Glomerular endothelial cell (primary cell): Measurements from ENCODE around the gene ACOX1. TPM values are rescaled to one million over a fixed set of nuclear protein-coding genes. Genes with fewer than 3 reads are reported as not detected.

Experiments used
- DNase-seq: peaks from one replicate; pipeline ENCODE4 v3.0.0-alpha.2; 2011; ENCODE audit warnings: low read depth, low spot score; ENCODE audit errors: extremely low read depth
- total RNA-seq: library from RNA; depleted of rRNA; stranded (reverse); fragments of >200 nt; gene quantifications from 2 replicates; pipeline ENCODE4 v1.2.3, GENCODE V29; 2015

Gene ACOX1
- total RNA-seq, 1 donor from 2014 or later: 47.4 TPM

DNA sequence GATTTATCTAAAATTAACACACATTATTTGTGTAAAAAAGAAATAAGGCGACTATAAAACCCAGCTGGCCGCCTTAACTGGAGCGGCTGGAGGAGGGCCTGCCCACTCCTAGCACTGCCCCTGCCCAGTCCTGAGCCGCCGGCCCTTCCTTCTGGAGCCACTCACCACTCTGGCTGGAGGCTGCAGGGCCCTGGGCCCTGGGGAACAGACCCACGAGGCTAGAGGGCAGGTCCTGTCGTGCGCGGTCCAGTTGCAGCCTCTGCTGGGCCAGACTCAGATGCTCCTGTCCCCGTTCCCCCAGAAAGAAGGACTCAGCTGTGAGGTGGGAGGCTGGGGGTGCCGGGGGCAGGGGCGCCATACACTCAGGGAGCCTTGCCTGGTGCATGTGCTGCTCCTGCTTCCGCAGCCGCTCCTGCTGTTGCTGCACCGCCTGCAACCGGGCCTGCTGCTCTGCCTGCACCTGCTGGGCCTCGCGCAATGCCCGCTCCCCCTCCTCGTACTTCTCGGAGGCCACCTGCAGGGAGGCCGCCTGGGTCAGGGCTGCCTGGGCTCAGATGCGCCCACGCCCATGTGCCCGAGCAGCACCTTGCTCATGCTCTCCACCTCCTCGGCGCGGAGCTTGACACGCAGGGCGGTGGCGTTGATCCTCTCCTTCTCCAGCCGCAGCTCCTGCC lies 65.3 kb downstream of the ACOX1 start:
- no peak for DNase-seq

DNA sequence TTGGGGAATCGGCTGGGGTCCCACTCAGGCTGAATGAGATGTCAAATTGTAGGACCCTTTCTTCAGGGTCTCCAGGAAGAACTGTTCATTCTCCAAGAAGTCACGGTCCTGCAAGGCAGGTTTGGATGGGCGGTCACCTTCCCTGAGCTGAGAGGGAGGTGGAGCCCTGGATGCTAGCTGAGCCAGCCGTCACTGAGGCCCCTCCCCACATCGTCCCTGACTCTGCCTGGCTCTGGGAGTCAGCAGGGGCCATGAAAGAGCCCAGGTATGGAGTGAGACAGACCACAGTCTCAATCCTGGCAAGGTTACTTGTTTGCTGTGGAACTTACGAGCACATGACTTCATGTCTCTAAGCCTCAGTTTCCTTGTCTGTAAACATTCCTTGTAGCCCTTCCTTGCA lies 68.3 kb downstream of the ACOX1 start:
- no peak for DNase-seq

DNA sequence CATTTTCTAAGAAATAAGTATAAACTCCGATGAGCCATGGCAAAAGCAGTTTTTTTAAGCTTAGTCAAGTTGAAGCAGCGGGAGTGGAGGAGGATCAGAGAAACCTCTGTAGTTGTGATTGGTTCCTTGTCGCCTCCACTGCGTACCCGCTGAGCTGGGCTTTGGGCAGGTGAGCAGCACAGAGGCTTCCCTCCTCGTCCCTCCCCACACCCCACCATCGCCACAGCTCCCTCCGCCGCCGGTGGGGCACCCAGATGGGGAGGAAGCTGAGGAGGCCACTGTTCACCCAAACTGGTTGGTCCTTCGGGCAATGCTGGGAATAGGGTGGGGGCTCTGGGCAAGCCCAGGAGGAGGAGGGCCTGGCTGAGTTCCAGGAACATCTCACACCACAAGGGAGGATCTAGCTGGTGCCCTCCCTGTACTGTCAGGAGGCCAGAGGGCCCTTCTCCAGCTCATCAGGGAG lies 69.1 kb downstream of the ACOX1 start:
- DNase-seq: no peak

DNA sequence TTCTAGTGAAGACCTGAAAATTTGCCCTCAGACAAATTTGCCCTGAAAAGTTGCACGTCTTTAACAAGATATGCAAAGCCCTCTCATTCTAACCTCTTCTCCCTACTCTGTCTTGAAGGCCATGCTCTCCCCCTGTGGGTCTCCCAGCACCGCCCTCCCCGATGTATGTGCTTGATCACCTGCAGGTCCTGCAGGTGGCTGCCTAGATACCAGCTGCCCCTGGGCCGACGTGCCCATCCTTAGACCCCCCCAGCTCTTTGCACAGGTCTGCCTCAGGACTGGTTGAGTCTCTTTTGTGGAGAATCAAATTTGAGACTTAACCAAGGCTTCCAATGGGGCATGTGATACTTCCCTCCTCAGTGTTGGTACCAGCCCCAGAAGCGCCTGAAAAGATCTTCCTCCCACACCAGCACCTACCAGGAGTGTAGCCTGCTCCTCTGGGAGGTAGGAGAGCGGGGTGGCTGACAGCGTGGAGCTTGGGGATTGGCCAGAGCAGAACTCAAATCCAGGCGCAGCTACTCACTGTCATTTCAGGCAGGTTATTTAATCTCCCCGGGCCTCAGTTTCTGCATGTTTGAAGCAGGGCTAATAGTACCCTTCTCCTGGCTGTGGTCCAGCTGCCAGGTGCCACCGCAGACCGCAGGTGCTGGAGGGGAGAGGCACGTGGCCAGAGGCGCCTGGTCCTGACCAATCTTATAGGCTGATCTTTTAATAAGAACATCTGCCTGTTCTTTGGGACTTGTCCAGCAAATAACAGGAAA lies 69.7 kb downstream of the ACOX1 start:
- no peak for DNase-seq

DNA sequence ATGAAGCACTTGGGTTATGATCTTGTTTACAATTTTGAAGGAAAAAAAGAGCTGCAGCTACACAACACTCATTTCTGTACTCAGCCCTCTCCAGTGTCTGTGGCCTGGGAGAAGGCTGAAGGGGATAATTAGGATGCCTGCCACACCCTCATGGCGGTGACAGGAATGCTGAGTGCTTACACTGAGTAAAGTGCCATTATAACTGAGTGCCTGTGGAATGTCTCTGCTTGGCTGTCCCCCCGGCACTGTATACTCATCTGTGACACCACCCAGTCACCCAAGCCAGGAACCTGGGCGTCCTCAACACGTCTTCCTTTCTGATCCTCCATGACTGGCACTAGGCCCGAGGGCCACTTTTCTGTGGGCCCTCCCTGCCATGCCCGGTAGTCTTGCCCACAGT lies 70.8 kb downstream of the ACOX1 start:
- DNase-seq: no peak

DNA sequence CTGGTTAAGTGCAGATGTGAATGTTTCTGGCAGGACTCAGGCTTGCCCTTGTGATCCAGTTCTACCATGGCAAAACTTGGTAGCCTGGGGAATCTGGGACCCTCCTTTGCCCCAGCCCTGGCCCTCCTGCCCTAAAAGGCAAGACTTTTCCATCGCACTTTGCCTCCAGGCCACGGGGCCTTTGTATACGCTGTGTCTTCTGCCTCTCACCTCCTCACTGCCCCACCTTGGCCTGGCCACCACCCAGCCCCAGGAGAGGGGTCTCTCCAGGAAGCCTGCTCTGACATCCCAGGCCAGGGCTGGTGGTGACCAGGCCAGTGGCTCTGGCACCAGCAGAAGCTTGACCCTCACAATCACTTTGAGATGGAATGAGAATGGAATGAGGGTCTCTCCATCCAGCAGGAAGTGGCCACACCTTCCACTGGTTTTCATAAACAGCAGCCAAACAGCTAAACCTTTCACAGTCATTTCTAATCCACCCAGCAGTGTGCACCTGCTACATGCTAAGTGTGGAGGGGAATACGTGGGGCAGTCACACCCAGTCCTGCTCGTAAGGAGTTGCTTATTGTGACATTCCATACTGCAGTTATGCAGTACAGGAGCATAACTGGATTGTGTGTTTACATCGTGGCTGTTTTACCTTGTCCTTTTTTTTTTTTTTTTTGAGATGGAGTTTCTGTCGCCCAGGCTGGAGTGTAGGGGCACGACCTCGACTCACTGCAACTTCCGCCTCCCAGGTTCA lies 72.7 kb downstream of the ACOX1 start:
- no peak for DNase-seq

DNA sequence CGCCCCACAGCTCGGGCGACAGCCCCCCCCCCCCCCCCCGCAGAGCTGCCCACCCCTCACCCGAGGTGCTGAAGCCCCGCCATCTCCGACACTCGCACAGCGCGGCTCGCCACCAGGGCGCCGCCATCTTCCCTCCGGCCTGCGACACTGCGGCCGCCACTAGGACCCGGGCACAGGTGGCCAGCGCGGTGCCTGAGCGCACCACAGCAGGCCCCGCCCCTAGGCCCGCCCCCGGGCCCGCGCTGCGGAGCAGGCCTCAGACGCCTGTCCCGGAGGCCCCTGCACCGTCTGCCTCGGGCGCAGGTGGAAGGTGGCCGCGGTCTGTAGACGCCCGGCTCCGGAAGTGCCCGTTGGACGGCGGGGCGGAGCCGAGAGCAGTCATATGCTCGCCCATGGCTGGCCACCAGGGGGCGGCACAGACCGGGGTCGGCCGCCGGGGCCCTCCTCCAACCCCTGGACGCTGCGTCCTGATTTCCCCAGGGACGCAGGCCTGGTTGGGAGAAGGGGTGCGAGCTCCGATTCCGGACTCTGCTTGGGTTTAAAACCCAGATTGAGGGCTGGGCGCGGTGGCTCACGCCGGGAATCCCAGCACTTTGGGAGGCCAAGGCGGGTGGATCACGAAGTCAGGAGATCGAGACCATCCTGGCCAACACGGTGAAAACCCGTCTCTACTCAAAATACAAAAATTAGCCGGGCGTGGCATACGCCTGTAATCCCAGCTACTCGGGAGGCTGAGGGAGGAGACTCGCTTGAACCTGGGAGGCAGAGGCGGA lies 74.0 kb downstream of the ACOX1 start, which contains the start of gene MRPL38:
Gene MRPL38 (minus strand): TSS at position 136 of the 773 bp plus-strand sequence. CDS start 9 bp downstream, at position 127.
- peak; percentile 48 for DNase-seq

DNA sequence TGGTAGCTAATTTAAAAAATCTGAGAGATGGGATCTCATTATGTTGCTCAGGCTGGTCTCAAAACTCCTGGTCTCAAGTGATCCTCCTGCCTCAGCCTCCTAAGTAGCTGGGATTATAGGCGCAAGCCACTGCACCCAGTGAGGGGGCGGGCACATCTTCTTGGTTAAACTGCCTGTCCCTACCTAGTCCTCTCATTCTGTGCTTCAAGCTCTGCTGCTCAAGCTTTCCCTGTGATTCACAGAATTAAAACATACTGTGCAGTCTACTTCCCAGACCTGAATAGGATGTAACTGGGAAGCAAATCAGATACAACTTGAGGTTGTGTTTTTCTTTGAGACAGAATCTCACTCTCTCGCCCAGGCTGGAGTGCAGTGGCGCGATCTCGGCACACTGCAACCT lies 76.6 kb downstream of the ACOX1 start:
- DNase-seq: no peak

DNA sequence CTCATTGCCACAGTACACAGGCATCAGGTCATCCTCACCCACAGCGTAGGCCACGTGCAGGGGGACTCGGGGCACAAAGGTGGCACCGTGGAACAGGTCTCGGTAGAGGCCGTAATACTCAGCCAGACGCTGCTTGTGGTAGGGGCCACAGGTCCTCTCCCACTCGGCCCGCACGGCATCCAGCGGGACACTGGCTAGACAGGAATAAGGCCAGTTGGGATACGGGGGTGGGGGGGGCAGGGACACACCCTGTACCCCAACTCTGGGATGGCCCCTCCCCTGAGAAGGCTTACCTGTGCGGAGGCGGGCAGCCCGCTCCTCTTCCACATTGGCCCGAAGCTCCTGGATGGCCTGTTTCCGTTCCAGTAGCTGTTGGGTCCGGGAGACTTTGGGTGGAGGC lies 77.2 kb downstream of the ACOX1 start:
- no peak for DNase-seq

DNA sequence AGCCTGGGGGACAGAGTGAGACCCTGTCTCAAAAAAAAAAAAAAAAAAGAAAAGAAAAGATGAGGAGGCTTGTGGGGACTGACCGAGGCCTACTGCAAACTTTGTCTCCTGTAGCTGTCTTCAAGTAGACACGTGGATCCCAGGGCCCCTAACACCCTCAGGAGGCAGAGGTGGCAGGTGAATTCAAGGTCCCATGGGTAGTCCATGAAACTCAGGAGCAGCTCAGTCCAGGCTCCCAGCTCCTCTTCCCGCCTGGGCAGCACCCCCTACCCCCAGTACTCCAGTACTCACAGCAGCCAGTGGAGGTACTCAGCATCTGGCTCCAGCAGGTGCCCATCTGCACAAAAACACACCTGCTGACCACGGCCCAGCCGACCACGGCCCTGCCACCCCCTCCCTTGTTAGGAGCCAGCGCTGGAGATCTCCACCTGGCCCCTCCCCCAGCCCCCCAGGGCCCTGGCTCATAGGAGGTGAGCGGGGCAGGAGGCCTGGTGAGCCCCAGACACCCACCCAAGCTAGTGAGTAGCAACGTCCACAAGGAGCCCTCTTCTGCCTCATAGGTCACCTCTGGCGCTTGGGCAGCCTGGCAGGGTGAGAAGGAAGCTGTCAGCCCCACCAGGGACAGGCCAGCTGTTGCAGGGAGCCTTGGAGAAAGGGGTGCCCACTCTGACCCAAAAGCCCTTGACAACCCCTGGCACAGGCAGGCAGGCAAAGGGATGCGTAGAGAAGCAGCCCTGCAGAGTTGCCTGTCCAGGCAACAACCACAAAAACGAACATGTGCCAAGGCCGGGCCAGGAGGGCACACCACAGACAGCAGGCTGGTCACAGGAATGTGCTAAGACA lies 78.1 kb downstream of the ACOX1 start:
- no peak for DNase-seq

DNA sequence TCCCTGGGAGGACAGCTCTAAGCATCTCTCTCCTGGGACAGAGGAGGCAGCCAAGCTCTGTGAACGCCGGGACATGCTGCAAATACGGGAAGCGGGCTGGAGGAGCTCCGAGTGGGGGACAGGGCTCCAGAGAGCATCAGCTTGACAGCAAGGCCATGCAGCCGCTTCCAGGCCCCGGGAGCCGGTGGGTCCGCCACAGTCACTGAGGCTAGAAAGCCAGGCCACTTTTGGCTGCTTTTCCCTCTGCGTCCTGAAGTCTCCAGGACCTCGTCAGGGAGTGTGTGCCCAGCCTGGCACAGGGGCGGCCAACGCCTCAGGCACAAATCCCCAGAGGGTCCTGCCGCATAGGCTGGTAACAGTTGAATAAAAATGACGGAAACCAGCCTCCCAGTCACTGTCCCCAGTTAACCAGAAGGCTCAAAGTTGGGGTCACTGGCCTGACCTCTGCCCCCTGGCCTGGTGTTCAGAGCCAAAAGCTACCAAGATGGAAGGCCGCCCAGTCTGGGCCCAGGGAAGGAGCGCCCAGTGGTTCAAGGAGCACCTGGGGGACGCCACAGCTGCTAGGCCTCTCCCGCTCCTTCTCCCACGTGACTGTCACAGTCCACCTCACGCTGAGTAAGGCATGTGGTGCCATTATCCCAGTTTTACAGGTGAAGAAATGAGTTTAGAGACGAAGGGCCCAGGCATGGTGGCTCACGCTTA lies 79.0 kb downstream of the ACOX1 start:
- DNase-seq: no peak

DNA sequence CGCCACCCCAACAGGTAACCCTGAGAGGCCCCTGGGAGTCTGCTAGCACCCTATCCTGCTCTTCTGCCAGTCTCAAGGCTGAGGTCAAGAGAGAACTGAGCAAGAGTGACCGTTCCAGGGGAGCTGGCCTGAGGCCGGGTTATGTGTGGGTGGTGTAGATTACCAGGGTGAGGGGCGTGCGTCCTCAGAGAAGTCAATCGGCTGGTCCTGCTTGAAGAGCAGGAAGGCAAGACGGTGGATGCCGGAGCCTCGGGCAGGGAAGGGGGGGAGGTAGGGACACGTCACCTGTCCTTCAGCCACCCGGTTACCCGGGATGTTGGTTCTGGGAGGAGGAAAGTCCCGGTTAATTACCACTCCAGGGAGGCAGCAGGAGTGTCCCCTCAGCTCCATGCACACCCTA lies 79.6 kb downstream of the ACOX1 start:
- DNase-seq: no peak

DNA sequence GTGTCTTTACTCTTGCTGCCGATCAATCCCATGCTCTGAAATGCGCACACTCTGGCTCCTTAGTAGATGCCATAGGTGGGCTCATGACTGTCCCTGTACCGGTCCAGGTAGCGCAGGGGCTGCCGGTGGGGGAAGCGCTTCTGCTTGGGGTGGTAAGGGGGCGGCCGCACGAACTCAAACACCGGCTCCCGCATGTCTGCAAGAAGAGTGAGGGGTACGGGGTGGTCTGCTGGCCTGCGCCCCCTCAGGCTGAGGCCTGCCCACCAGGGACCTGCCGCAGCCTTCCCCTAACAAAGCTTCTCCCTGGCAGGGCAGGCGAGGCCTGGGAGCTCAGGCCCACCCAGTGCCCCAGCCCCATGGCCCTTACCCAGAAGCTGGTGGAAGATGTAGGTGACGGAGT lies 80.2 kb downstream of the ACOX1 start:
- no peak for DNase-seq

DNA sequence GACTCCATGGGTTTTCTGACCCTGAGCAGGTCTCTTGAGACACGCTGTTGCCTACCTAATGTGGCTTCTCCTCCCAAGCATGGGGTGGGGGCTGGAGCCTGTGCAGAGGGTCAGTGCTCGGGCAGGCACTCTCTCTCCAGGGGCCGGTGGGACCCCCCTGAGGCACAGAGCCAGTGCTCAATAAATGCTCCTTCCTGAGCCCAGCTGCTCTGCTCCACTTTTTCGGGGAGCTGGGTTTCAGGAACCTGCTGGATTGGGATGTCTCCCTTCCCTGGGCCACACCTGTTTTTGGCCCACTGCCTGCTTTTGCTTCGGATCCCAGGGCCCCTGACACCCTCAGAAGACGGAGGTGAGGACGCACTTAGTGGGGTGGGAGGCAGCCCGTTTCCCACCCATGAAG lies 80.9 kb downstream of the ACOX1 start:
- no peak for DNase-seq

DNA sequence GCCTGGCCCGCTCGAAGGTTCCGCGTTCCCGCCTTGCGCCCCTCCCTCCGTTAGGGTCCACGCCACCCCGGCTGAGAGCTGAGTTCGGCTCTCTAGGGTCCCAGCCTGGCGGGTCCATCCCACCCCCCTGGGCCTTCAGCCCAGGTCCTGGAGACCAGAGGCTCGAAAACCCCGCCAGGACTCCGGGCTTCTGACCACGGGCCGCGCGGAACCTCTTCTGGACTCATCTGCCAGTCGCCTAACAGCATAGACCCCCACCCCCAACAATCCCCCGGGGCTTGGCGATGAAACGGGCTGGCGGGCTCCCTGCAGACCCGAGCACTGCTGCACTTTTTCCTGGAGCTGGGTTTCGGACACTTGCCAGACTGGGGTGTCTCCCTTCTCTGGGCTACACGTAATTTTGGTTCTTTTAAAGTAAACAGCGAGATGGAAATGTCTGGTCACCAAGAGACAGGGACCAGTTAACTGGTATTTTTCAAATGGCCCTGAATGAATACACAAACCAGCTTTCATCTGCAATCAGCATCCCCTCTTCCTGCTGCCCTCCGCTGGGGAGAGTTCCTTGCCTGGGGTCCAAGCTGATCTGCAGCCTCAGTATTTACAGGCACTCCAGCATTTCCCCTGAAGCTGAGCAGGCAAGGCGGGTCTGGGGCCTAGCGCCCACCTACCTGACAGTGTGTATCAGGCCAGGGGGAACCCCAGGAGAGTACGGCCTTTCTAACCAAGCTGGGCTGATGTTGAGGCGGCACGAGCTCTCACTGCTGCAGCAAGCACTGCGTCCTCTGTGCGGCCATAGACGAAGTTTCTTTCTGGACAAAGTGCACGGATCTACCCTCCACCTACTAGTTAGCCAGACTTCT lies 81.6 kb downstream of the ACOX1 start:
- no peak for DNase-seq

DNA sequence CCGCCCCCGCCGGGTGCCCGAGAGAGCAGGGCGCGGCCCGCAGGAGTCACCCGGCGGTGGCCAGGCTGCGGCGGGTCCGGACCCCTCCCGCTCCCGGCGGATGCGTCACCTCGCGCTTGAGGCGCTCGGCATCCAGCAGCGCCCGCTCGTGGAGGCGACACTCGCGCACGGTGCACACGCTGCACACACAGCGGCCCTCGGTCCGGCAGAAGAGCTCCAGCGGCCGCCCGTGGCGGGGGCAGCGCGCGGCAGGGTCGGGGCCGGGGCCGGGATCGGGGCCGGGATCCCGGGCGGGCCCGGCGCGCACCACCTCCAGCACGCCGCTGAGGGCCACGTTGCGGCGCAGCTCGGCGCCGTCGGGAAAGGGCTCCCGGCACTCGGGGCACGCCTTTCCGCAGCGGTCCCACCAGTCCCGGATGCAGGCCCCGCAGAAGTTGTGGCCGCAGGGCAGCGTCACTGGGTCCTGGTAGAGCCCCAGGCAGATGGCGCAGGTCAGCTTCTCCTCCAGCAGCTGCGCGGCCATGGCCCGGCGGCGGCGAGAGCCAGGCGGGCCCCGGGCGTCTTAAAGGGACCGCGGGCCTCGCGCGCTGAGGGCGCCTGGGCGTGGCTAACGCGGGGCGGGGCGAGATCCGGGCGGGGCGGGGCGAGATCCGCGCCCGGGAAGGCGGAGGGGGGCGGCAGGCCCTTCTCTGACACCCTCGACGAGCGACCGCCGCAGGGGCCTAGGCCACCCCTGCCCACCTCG lies 82.4 kb downstream of the ACOX1 start, which contains the start of gene TRIM65:
Gene TRIM65 (minus strand): TSS at position 537 of the 745 bp plus-strand sequence. CDS start 14 bp downstream, at position 523.
- DNase-seq: no peak

DNA sequence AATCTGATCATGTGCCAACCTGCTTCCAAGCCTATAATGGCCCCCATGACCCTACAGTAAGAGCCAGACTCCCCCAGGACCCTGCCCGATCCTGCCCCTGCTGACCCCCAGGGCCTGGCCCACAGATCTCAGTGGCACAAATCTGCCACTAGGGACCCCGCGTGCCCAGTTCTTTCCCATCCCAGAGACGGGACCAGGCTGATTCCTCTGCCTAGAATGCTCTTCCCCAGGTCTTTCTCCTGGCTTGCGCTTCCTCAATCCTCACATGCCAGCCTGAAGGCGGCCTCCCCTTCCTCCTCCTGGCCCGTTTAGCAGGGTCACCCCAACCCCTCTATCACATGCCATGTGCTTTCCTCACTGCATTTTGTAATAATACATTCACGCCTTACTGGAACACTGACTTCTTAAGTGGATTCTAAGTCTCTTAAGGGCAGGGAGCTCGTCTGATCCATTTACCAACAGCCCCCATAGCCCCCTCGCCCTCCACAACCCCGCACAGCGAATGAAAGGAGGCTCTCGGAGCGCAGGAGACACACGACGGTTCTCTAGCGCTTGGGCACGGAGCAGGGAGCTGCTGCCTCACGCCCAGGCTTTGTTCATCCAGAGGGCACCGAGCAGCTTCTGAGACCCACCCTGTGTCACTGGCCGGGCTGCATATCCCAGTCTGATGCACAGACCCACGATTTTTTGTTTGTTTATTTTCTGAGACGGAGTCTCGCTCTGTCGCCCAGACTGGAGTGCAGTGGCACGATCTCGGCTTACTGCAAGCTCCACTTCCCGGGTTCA lies 83.4 kb downstream of the ACOX1 start:
- DNase-seq: no peak
